ENCODE data around the gene TFB2M. TPM values are rescaled to one million over a fixed set of nuclear protein-coding genes. Genes with fewer than 3 reads are reported as not detected.
"Not testable (repeated sequence)": the region's sequence is repeated elsewhere in the genome, so short reads cannot be mapped to it uniquely, and the experiment has no call there.

TFB2M gene, protein sequence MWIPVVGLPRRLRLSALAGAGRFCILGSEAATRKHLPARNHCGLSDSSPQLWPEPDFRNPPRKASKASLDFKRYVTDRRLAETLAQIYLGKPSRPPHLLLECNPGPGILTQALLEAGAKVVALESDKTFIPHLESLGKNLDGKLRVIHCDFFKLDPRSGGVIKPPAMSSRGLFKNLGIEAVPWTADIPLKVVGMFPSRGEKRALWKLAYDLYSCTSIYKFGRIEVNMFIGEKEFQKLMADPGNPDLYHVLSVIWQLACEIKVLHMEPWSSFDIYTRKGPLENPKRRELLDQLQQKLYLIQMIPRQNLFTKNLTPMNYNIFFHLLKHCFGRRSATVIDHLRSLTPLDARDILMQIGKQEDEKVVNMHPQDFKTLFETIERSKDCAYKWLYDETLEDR
- total RNA-seq = 10 to 100 TPM; 10.2 to 12.3 TPM
- long read RNA-seq, transcript TFB2M-201 (8 exons, 1,848 nt) = major isoform, 21 of 24 reads
- long read RNA-seq, partial matches to known transcripts = 0 of 24 reads
- long read RNA-seq, other reads (novel, unspliced or antisense) = 3 of 24 reads

DNA sequence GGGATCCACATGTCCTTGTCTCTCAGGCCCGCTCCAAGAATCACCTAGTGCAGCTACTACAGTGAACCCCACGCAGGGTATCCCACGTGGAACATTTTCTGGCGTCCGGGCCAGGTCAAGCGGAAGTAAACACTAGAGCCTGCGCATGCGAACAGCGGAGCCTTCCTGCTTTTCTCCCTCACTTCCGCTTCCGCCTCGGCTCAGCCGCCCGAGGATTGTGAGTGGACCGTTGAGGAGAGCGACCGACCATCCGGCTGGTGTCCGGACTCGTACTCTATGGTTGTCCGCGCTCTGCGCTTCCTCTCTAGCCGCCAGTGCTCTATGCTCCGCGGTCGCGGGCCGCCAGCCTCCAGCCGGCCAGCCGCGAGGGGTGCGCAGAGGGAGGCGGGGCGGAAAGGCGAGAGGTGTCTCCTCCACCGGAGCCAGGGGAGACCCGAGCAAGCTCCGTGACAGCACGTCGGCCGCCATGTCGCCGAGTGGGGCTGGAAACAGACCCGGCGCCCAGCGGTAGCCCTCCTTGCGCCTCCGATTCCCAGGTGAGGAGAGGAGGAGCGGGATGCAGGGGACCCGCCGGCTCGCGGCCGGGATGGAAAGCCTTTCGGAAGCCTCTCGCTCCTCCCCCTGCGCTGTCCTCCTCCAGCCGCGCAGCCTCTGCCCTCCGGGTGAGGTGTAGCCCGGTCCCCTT, at the start of gene TFB2M, which contains the start of gene CNST:
Gene TFB2M, minus strand, starts transcription at position 134 of the 685 bp plus-strand sequence. Its CDS starts 123 bp downstream, at position 11.
Gene CNST, plus strand, starts transcription at position 329 of the 685 bp plus-strand sequence. CDS start 25,107 bp downstream, outside the sequence.
- DNase-seq (peak; percentile 97 to 99), ATAC-seq (peak; percentile 88)
- intact Hi-C loops (cut with DNase I, micrococcal nuclease) = loop anchor here in 1 of 2 donors (10.0 kb wide), 1 partner anchor 79 kb away; no protein-coding TSS in a partner anchor

DNA sequence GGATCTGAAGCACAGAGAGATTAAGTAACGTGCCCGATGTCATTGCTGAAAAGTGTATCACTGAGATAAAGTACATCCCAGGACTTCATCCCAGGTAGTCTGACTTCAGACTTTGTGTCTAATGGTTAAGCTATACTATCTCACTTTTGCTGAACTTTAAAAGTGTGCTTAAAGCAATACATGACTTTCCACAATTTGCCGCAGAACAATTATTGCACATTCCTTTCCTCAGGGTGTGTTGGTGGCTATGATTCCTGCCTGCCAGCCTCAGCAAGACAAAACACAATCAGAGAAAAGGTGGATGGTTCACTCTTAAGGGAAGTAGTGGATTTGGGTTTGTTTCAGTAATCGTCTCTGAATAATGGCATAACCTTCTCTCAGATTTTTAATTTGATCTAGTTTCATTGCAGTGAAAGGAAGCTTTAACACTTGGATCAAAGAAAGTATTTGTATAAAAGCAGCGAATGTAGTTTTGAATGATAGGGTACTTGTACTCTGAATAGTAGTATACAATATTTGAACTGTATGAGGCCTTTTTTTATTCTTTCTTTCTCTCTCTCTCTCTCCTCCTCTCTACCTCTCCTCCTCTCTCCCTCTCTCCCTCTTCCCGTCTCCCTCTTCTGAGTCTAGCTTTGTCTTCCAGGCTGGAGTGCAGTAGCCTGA, 47.2 kb upstream of the TFB2M start:
- intact Hi-C loops (cut with DNase I, micrococcal nuclease) = no loop called here
- ATAC-seq (no peak), DNase-seq (no peak)

DNA sequence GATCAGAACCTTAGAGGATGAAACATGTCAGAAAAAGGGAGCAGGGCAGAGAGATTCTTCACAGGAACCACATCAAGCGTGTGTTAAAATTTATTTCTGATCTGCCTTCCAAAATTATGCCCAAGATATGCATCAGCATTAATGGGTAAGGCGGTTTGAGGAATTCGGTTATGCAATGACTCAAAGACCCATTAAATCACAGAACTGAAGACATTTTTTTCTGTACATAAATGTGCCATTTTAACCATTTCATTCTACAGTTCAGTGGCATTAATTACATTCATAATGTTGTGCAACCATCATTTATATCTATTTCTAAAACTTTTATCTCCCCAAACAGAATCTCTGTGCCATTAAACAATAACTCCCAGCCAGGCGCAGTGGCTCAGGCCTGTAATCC, 43.6 kb upstream of the TFB2M start:
- DNase-seq (no peak), ATAC-seq (no peak)
- intact Hi-C loops (cut with DNase I, micrococcal nuclease) = no loop called here

DNA sequence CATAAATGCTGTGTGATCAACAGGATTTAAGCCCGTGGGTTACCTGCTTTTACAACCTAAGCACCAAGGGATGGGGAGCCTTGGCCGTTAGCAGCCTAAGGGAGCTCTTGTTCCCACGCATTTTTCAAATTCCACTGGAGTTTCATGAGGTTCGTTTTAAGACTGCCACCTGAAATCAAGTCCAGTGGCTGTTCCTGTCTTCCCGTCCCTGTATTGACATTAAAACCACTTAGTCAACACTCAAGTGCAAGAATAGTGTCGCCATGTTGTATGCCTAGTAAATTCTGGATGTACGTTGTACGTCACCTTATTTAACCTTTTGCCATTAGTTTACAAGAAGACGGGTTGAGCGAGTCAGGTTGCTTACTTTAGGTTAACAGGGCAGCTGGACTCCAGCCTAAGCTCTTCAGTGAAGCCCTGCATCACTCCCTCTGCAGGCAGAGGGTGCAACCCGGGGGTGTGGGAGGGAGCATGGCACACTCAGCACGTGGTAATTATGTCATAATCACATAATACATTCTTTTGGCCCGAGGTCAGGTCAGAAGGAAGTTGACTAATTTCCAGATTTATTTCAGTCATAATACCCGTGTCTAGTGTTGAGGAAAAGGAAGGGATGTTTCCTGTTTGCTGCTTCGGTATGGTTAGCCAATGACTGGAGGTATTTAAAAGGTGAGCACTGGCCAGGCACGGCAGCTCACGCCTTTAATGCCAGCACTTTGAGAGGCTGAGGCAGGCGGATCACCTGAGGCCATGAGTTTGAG, 42.7 kb upstream of the TFB2M start:
- intact Hi-C loops (cut with DNase I, micrococcal nuclease) = no loop called here
- peak; percentile 98 for ATAC-seq
- peak; percentile 71 to 91 for DNase-seq

DNA sequence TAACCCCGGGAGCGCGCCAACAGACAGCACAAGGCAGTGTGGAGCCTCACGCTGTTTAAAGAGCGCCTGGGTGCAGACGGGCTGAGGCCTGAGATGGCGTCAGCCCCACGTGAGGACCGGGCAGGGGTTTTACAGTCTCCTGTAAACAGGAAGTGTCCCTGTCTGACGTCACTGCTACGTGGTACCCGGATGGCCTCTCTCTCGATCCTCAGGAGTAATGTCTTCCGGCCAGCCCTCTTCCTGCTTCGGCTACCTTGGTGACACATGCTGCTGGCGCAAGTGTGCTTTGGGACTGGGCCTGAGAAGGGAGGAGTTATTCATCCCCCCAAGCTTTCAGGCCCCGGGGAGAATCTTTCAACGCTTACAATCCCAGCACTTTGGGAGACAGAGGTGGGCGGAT, 41.4 kb upstream of the TFB2M start:
- intact Hi-C loops (cut with DNase I, micrococcal nuclease) = no loop called here
- no peak for DNase-seq
- ATAC-seq = no peak

DNA sequence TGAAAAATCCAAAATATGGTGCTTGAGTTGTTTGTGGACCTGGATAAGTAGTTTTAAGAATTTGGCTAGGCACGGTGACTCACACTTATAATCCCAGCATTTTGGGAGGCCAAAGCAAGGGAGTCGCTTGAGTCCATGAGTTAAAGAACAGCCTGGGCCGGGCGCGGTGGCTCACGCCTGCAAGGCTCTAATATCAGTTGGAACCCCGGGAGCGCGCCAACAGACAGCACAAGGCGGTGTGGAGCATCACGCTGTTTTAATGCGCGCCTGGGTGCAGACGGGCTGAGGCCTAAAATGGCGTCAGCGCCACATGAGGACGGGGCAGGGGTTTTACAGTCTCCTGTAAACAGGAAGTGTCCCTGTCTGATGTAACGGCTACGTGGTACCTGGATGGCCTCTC, 39.2 kb upstream of the TFB2M start:
- intact Hi-C loops (cut with DNase I, micrococcal nuclease); ATAC-seq; DNase-seq: not testable (repeated sequence)

DNA sequence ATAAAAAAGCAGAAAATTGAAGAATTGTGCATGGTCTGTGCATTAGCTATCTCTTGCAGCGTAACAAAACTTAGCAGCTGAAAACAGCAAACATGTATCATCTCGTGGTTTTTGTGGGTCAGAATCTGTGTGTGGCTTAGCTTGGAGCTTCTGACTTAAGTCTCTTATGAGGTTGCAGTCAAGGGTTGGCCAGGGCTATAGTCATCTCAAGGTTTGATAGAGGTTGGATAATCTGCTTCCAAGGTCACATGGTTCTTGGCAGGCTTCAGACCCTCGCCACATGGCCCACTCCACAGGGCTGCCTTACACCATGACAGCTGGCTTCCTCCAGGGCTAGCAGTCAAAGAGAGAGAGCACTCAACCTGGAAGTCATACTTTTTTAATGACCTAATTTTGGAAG, 36.1 kb upstream of the TFB2M start:
- ATAC-seq = no peak
- intact Hi-C loops (cut with DNase I, micrococcal nuclease) = no loop called here

DNA sequence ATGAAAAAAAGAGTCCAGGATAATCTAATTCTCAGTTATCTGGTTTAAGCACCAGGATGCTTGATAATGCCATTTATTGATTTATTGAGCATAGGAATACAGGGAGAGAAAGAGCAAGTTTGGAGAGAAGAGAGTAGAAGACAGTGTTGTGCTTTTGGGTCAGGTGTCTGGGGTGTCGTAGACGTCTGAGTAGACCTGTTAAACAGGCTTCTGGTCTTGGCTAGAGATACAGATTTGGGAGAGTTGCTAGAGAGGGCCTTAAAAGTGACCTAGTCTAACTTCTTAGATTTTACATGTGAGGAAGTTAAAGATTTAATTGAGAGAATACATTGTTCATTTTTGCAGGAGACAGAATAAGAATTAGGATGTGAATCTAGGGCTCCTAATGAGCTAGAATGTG, 34.5 kb upstream of the TFB2M start:
- DNase-seq (no peak), ATAC-seq (no peak)
- intact Hi-C loops (cut with DNase I, micrococcal nuclease) = no loop called here

More for the DNA sequence above, 36.1 kb upstream of the TFB2M start:
- DNase-seq = no peak

DNA sequence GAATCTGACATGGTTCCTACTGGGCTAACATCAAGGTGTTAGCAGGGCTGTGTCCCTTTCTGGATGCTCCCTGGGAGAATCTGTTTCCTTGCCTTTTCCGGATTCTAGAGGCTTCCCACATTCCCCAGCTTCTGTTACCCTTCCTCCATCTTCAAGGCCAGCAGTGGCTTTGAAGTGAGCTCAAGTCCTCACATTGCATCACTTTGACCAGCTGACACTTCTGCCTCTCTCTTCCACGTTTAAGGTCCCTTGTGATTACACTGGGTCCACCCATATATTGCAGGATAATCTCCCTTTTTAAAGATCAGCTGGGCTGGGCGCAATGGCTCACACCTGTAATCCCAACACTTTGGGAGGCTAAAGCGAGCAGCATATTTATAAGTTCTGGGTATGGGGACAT, 33.3 kb upstream of the TFB2M start:
- no peak for DNase-seq
- intact Hi-C loops (cut with DNase I, micrococcal nuclease) = no loop called here
- ATAC-seq = peak; percentile 29

DNA sequence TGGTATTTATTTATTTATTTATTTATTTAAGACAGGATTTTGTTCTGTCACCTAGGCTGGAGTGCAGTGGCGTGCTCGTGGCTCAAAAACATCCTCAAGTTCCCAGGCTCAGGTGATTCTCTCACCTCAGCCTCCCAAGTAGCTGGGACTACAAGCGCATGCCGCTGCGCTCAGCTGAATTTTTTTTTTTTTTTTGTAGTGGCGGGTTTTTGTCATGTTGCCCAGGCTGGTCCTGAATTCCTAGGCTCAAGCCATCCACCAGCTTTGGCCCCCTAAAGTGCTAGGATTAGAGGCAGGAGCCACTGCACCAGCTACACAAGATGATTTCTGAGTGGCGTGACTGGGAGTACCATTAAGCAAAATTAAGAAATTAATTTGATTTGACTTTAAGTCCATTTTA, 31.9 kb upstream of the TFB2M start:
- intact Hi-C loops (cut with DNase I, micrococcal nuclease) = no loop called here
- DNase-seq (no peak), ATAC-seq (no peak)

DNA sequence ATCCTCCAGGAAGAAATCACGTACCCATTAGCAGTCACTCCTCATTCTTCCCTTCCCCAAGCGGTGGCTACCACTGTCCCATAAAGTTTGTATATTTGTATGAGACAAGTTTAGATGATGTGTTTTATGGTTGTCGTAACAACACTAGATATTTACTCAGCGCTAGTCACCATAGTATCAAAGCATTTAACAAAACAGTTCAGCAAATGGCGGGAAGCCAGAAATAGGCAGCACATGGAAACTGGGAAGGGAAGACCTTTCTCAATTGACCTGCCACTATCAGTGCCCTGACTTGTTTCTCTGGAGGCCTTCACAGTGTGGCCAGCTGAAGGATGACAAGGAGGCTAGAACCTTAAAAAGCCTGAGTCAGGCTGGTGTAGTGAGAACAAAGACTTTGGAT, 31.3 kb upstream of the TFB2M start:
- ATAC-seq (peak; percentile 90), DNase-seq (peak; percentile 75 to 87)
- intact Hi-C loops (cut with DNase I, micrococcal nuclease) = no loop called here

DNA sequence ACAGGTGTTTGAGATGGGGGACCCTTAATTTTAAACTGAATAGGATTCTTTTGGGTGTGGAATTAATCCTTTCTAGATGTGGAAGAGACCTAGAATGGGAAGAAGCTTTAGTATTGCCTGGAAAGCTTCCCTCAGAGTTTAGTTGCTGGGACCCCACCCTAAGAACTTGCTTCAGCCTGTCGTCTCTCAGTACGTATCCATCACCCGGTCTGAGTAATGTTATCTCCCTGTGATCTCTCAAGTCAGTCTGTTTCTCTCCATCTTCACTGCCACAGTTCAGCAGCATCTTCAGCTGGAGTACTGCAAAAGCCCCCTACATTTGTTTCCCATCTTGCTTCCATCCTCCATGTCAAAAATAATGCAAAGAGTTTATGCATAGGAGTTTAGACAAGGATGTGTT, 29.1 kb upstream of the TFB2M start:
- DNase-seq (no peak), ATAC-seq (no peak)
- intact Hi-C loops (cut with DNase I, micrococcal nuclease) = no loop called here

DNA sequence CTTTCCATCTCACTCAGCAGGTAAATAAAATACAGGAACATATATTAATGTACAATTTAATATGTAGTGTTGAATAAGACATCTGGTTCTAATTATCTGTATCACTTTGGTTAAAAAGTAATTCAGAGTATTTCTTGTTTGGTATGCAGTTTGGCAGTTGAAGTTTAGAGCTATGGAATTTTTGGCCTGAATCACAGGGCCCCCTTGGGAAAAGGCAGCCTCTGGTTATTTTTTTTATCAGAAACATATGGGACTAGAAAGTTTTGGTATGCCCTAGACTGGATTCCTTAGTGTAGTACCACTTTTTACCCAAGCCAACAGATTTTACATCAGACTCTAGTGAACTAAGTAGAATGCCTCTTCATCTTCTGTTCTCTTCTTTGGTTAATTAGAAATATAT, 26.6 kb upstream of the TFB2M start:
- no peak for DNase-seq
- intact Hi-C loops (cut with DNase I, micrococcal nuclease) = no loop called here

DNA sequence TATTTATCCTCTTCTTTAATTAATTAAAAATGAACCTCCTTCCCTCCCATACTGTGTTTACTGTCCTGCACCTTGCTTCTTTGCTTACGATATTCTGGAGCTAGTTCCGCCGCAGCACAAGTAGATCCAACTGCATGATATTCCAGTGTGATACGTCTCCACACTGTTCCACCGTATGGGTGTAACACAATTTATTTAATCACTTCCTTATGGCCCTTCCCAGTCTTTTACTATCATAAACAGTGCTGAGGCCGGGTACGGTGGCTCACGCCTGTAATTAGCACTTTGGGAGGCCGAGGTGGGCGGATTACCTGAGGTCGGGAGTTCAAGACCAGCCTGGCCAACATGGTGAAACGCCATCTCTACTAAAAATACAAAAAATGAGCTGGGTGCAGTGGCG, 25.9 kb upstream of the TFB2M start:
- intact Hi-C loops (cut with DNase I, micrococcal nuclease) = no loop called here
- ATAC-seq (peak; percentile 95), DNase-seq (peak; percentile 65 to 68)

More for the DNA sequence above, 26.6 kb upstream of the TFB2M start:
- no peak for ATAC-seq

DNA sequence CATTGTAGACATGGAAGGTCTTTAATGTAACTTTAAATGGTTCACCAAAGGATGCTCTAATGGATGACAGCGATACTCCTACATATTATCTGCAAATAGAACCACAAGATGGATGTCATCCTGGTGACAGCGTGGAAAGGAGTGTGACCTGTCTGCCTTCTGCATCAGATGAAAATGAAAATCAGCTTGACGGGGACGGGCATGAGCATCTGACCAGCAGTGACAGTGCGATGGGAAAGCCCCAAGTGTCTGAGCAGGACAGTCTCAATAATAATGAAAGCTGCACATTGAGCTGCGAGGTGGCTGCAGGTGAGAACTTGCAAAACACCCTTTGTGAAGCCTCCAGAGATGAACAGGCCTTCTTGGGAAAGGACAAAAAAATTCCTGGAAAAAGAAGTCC, 25.4 kb upstream of the TFB2M start:
- DNase-seq (no peak), ATAC-seq (peak; percentile 19)
- intact Hi-C loops (cut with DNase I, micrococcal nuclease) = no loop called here

DNA sequence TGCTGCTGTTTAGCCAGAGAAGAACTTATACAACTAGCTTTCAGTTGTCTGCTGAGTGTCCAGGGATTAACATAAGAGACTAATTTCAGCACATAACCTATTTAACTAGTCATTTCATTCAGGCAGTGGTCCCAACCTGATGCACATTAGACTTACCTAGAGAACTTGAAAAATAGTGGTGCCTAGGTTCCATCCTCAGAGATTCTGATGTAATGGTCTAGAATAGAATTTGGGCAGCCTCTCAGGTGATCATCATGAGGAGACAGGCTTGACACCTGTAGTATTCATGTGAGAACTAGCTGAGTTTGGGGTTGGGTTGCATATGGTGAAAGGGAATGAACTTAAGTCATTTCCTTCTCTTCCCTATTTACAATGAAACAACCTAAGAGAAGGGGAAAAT, 25.0 kb upstream of the TFB2M start:
- intact Hi-C loops (cut with DNase I, micrococcal nuclease) = no loop called here
- ATAC-seq = no peak
- no peak for DNase-seq

DNA sequence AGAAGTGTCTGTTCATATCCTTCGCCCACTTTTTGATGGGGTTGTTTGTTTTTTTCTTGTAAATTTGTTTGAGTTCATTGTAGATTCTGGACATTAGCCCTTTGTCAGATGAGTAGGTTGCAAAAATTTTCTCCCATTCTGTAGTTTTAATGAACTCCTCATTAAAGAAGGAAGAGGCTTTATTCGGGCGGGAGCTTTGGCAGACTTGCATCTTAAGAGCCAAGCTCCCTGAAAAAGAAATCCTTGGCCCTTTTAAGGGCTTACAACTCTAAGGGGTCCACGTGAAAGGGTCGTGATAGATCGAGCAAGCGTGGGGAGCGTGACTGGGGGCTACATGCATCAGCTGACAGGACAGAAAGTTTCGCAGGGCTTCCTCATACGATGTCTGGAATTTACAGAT, 23.9 kb upstream of the TFB2M start:
- ATAC-seq; DNase-seq; intact Hi-C loops (cut with DNase I, micrococcal nuclease): not testable (repeated sequence)

DNA sequence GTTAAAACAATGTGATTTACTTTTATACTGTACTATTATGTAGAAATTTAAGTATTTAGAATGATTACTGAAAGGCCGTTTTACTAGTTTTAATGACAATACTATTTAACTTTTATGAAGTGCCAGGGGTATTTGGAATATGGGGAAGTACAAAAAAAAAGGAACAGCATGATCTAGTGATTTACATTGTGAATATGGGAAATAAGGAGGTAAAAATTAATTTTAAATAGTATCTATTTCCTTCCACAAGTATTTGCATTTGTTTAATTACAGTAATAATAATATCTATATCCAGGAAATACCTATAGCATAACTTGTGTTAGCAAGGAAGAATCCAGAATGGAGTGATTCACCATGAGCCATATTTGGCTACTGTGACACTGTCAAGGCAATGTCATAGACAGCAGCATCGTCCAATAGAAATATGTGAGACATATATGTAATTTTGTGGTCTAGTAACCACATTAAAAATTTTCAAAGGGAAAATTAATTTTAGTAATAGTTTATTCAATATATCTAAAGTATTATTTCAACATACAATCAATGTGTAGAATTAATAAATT, 22.2 kb upstream of the TFB2M start:
- no peak for DNase-seq
- ATAC-seq = no peak
- intact Hi-C loops (cut with DNase I, micrococcal nuclease) = no loop called here

Measured in left colon (tissue), 2 donors.